H9 (cell line): ENCODE measurements around the gene VEZT. TPM values are rescaled to one million over a fixed set of nuclear protein-coding genes. Genes with fewer than 3 reads are reported as not detected.

Source experiments
- DNase-seq: peaks from one replicate; pipeline ENCODE4 v3.0.0-alpha.2; 2017
- H2AFZ ChIP-seq: one replicate; pipeline ENCODE4 v1.6.1; 2013; ENCODE audit warnings: mild to moderate bottlenecking, low read length, control low read depth, moderate library complexity
- H2AK5ac ChIP-seq: 2 replicates; pipeline ENCODE4 v1.6.1; 2013; ENCODE audit warnings: low read length, control low read depth, mixed read lengths; ENCODE audit not compliant: insufficient read length
- H2BK120ac ChIP-seq: one replicate; pipeline ENCODE4 v1.6.1; 2013; ENCODE audit warnings: low read depth, mild to moderate bottlenecking, low read length, control low read depth, inconsistent platforms; ENCODE audit not compliant: poor library complexity, severe bottlenecking
- H2BK12ac ChIP-seq: 2 replicates; pipeline ENCODE4 v1.6.1; 2013; ENCODE audit warnings: low read length, control low read depth, mixed read lengths, low read depth; ENCODE audit not compliant: insufficient read length
- H2BK15ac ChIP-seq: 2 replicates; pipeline ENCODE4 v1.6.1; 2013; ENCODE audit warnings: low read depth, low read length, control low read depth
- H2BK20ac ChIP-seq: one replicate; pipeline ENCODE4 v1.6.1; 2013; ENCODE audit warnings: low read depth, mild to moderate bottlenecking, low read length, control low read depth, inconsistent platforms; ENCODE audit not compliant: poor library complexity, severe bottlenecking
- H2BK5ac ChIP-seq: 2 replicates; pipeline ENCODE4 v1.6.1; 2013; ENCODE audit warnings: low read length, control low read depth, mixed read lengths; ENCODE audit not compliant: insufficient read length
- H3K14ac ChIP-seq: 2 replicates; pipeline ENCODE4 v1.6.1; 2013; ENCODE audit warnings: low read length, control low read depth; ENCODE audit not compliant: insufficient read depth
- H3K18ac ChIP-seq: 2 replicates; pipeline ENCODE4 v1.6.1; 2013; ENCODE audit warnings: low read depth, mild to moderate bottlenecking, mixed read lengths, low read length, control low read depth; ENCODE audit not compliant: insufficient read length
- H3K23ac ChIP-seq: 2 replicates; pipeline ENCODE4 v1.6.1; 2013; ENCODE audit warnings: low read length, control low read depth, mixed read lengths, low read depth; ENCODE audit not compliant: insufficient read length
- H3K23me2 ChIP-seq: 2 replicates; pipeline ENCODE4 v1.6.1; 2013; ENCODE audit warnings: low read depth, mild to moderate bottlenecking, mixed read lengths, low read length, control low read depth; ENCODE audit not compliant: insufficient read length, poor library complexity, severe bottlenecking
- H3K27ac ChIP-seq: 2 replicates; pipeline ENCODE4 v1.5.1; 2013; ENCODE audit warnings: low read length, control low read depth, mixed read lengths, low read depth; ENCODE audit not compliant: insufficient read length
- H3K27me3 ChIP-seq: 2 replicates; pipeline ENCODE4 v1.6.1; 2013; ENCODE audit warnings: low read length, control low read depth, inconsistent platforms; ENCODE audit not compliant: insufficient read depth
- H3K4ac ChIP-seq: 2 replicates; pipeline ENCODE4 v1.6.1; 2013; ENCODE audit warnings: low read depth, mild to moderate bottlenecking, control low read depth, inconsistent platforms, low read length, moderate library complexity
- H3K4me1 ChIP-seq: 2 replicates; pipeline ENCODE4 v1.6.1; 2013; ENCODE audit warnings: low read length, control low read depth, inconsistent platforms; ENCODE audit not compliant: insufficient read depth
- H3K4me2 ChIP-seq: 2 replicates; pipeline ENCODE4 v1.6.1; 2013; ENCODE audit warnings: low read length, control low read depth, mixed read lengths; ENCODE audit not compliant: insufficient read length, insufficient read depth
- H3K56ac ChIP-seq: 2 replicates; pipeline ENCODE4 v1.6.1; 2013; ENCODE audit warnings: low read depth, mild to moderate bottlenecking, mixed read lengths, low read length, control low read depth; ENCODE audit not compliant: insufficient read length
- H3K79me1 ChIP-seq: 2 replicates; pipeline ENCODE4 v1.6.1; 2013; ENCODE audit warnings: low read depth, mild to moderate bottlenecking, moderate library complexity, low read length, control low read depth, inconsistent platforms; ENCODE audit not compliant: insufficient read depth, poor library complexity, severe bottlenecking
- H3K79me2 ChIP-seq: 2 replicates; pipeline ENCODE4 v1.6.1; 2013; ENCODE audit warnings: low read length, control low read depth, inconsistent platforms; ENCODE audit not compliant: insufficient read depth
- H3K9ac ChIP-seq: 2 replicates; pipeline ENCODE4 v1.6.1; 2013; ENCODE audit warnings: low read length, control low read depth, mixed read lengths; ENCODE audit not compliant: insufficient read length; ENCODE audit errors: extremely low read depth
- H3K9me3 ChIP-seq: one replicate; pipeline ENCODE4 v1.6.1; 2013; ENCODE audit warnings: low read depth, low read length, inconsistent platforms; ENCODE audit not compliant: control insufficient read depth
- H3T11ph ChIP-seq: one replicate; pipeline ENCODE4 v1.6.1; 2013; ENCODE audit warnings: mild to moderate bottlenecking, low read length, control low read depth, inconsistent platforms
- H4K20me1 ChIP-seq: one replicate; pipeline ENCODE4 v1.6.1; 2013; ENCODE audit not compliant: control insufficient read depth, insufficient read length, insufficient read depth
- H4K5ac ChIP-seq: 2 replicates; pipeline ENCODE4 v1.6.1; 2013; ENCODE audit warnings: low read depth, mild to moderate bottlenecking, mixed read lengths, low read length, control low read depth; ENCODE audit not compliant: insufficient read length
- H4K8ac ChIP-seq: replicated peaks from 2 replicates; pipeline ENCODE4 v1.6.1; 2013; ENCODE audit warnings: low read length, control low read depth, mixed read lengths, low read depth; ENCODE audit not compliant: insufficient read length
- H4K91ac ChIP-seq: 2 replicates; pipeline ENCODE4 v1.6.1; 2013; ENCODE audit warnings: low read depth, mild to moderate bottlenecking, moderate library complexity, mixed read lengths, low read length, control low read depth; ENCODE audit not compliant: insufficient read length
- H3K27ac Mint-ChIP-seq, 3 experiments: 2 replicates in 2 of 3; 3 replicates in 1 of 3; pipeline ENCODE4 v1.8.0; 2020 to 2021; ENCODE audit warnings: mixed read lengths in 3 of 3, mild to moderate bottlenecking in 1 of 3, moderate library complexity in 1 of 3
- H3K27me3 Mint-ChIP-seq: 2 replicates; pipeline ENCODE4 v1.8.0; 2021; ENCODE audit warnings: low read depth, mild to moderate bottlenecking, moderate library complexity, mixed read lengths
- H3K36me3 Mint-ChIP-seq, 3 experiments: 2 replicates in 2 of 3; 3 replicates in 1 of 3; pipeline ENCODE4 v1.8.0; 2020 to 2021; ENCODE audit warnings: low read depth in 3 of 3, mixed read lengths in 3 of 3; ENCODE audit not compliant: insufficient read depth in 1 of 3
- H3K4me1 Mint-ChIP-seq, 2 experiments: 2 replicates each; pipeline ENCODE4 v1.8.0; 2020; ENCODE audit warnings: mixed read lengths in 2 of 2
- H3K4me3 Mint-ChIP-seq, 2 experiments: 2 replicates in 1 of 2; 3 replicates in 1 of 2; pipeline ENCODE4 v1.8.0; 2020 to 2021; ENCODE audit warnings: mild to moderate bottlenecking in 2 of 2, mixed read lengths in 2 of 2, moderate library complexity in 1 of 2
- H3K9me3 Mint-ChIP-seq, 2 experiments: 2 replicates in 1 of 2; 3 replicates in 1 of 2; pipeline ENCODE4 v1.8.0; 2020; ENCODE audit warnings: mild to moderate bottlenecking in 2 of 2, mixed read lengths in 2 of 2, moderate library complexity in 1 of 2
- CTCF ChIP-seq: fragments of 200-600 bp; sonication (generic); conservative IDR thresholded peaks from 3 replicates; pipeline ENCODE4 v1.8.0; 2021; ENCODE audit warnings: antibody characterized with exemption, mild to moderate bottlenecking
- WGBS: extraction: QIAGEN DNeasy Blood & Tissue Kit; methylation state at CpG from one replicate; pipeline ENCODE4 v1.1.7; 2013; ENCODE audit warnings: missing lambda C conversion rate, low lambda C conversion rate, mixed read lengths; ENCODE audit not compliant: insufficient read length; ENCODE audit errors: extremely low coverage; 5-methylcytosine and 5-hydroxymethylcytosine counted together
- total RNA-seq: library from RNA; stranded (reverse); gene quantifications from 2 replicates; pipeline ENCODE4 v1.2.1, GENCODE V29; 2021

VEZT gene
- total RNA-seq, 1 experiment from 2014 or later, result 69.8 TPM

DNA sequence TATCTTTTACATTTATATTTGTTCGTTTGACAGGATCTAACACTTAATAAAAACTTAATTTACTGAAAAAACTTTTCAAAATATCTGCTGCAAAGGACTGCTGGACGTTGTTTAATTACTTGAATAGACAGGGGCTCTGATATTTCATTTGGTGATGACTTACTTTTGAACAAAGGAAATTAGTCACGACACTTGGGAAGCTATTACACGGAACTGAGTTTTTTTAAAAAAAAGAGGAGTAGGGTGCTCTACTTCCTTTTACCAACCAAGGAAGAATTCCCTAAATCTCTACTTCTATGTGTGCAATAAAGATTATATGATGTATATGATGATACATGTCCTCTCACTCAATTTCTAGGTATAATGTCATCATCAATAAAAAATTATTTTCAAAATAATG is 5.0 kb upstream of the VEZT start:
- Histone ChIP-seq H3T11ph (no peak overlapping the region), H2BK20ac (no peak overlapping the region), H3K18ac (no peak overlapping the region), H3K9ac (no peak overlapping the region), H2BK5ac (no peak overlapping the region), H2AK5ac (no peak overlapping the region), H4K5ac (no peak overlapping the region), H3K27me3 (no peaks in the 10 kb centered on the region), H3K4ac (no peak overlapping the region), H3K9me3 (no peaks in the 10 kb centered on the region), H3K14ac (no peak overlapping the region), H4K91ac (no peak overlapping the region), H3K79me2 (peaks cover 16% of the 10 kb centered on the region; the same call in 1 of the 2 replicates), H4K8ac (no peak overlapping the region), H3K27ac (no peak overlapping the region), H2BK12ac (no peak overlapping the region), H3K23me2 (no peaks in the 10 kb centered on the region), H2BK15ac (no peak overlapping the region), H4K20me1 (no peaks in the 10 kb centered on the region), H3K79me1 (peaks cover 3% of the 10 kb centered on the region), H3K56ac (no peak overlapping the region), H3K4me1 (peaks cover 10% of the 10 kb centered on the region), H2AFZ (no peak overlapping the region), H3K23ac (no peak overlapping the region), H2BK120ac (no peak overlapping the region), H3K4me2 (no peak overlapping the region)
- Mint-ChIP-seq H3K9me3 (no peaks in the 10 kb centered on the region), H3K27me3 (no peaks in the 10 kb centered on the region), H3K27ac (no peak overlapping the region), H3K36me3 (peaks cover 12 to 33% (median 19%) of the 10 kb centered on the region in 3 experiments), H3K4me1 (peaks cover 55 to 63% of the 10 kb centered on the region in 2 experiments), H3K4me3 (no peak overlapping the region)
- DNase-seq, result no peak
- WGBS, result no CpG with 5 or more reads among the region's 4 CpGs
- no peak for TF ChIP-seq CTCF
